GM08714 (cell line): ENCODE measurements around the gene OXCT2.
"Not testable (repeated sequence)": the region's sequence is repeated elsewhere in the genome, so short reads cannot be mapped to it uniquely, and the experiment has no call there.

Experiments
- H3K4me3 ChIP-seq: fragments of 200-500 bp; sonication (Bioruptor generic); 2 replicates; pipeline ENCODE4 v1.5.1; 2014; ENCODE audit warnings: mild to moderate bottlenecking, low read length, inconsistent platforms
- ZNF274 ChIP-seq: IDR thresholded peaks from 2 replicates; pipeline ENCODE4 v1.6.1; 2012; ENCODE audit warnings: mild to moderate bottlenecking, low read depth, low read length

Gene OXCT2

GRCh38 chr1:39771022-39771532, at the start of gene OXCT2:
TSS of gene OXCT2 (minus strand) at chr1:39771348. CDS start at chr1:39771255, 93 bp downstream.
- H3K4me3 ChIP-seq, result not testable (repeated sequence)

GRCh38 chr1:39819091-39819812, 48.1 kb upstream of the OXCT2 start:
- no peak overlapping the region for H3K4me3 ChIP-seq
- no peak for TF ChIP-seq ZNF274

- no peak overlapping the region for H3K4me3 ChIP-seq
- no peak for TF ChIP-seq ZNF274
Observed at GRCh38 chr1:39818482-39818881, 47.3 kb upstream of the OXCT2 start.

- H3K4me3 ChIP-seq, result not testable (repeated sequence)
Observed at GRCh38 chr1:39817091-39817932, 46.2 kb upstream of the OXCT2 start.

- no peak overlapping the region for H3K4me3 ChIP-seq
- TF ChIP-seq ZNF274, result no peak
Observed at GRCh38 chr1:39816415-39817090, 45.4 kb upstream of the OXCT2 start.

- TF ChIP-seq ZNF274, result no peak
- H3K4me3 ChIP-seq, result no peak overlapping the region
Observed at GRCh38 chr1:39812913-39813312, 41.8 kb upstream of the OXCT2 start.

- H3K4me3 ChIP-seq, result no peak overlapping the region
- no peak for TF ChIP-seq ZNF274
Observed at GRCh38 chr1:39808784-39809517, 37.8 kb upstream of the OXCT2 start.

- TF ChIP-seq ZNF274, result no peak
- no peak overlapping the region for H3K4me3 ChIP-seq
Observed at GRCh38 chr1:39805385-39805784, 34.2 kb upstream of the OXCT2 start.

- no peak for TF ChIP-seq ZNF274
Observed at GRCh38 chr1:39802496-39803260, 31.5 kb upstream of the OXCT2 start.

GRCh38 chr1:39800471-39800835, 29.3 kb upstream of the OXCT2 start:
- TF ChIP-seq ZNF274, result no peak
- no peak overlapping the region for H3K4me3 ChIP-seq

More at GRCh38 chr1:39802496-39803260, 31.5 kb upstream of the OXCT2 start:
- H3K4me3 ChIP-seq, result no peak overlapping the region

GRCh38 chr1:39799770-39800470, 28.8 kb upstream of the OXCT2 start:
- TF ChIP-seq ZNF274, result no peak
- H3K4me3 ChIP-seq, result no peak overlapping the region; the same call in 1 of the 2 replicates

- not testable (repeated sequence) for H3K4me3 ChIP-seq
Observed at GRCh38 chr1:39798859-39799769, 28.0 kb upstream of the OXCT2 start.
